GM23338 (cell line): ENCODE data around the gene RAB43. TPM values are rescaled to one million over a fixed set of nuclear protein-coding genes. Genes with fewer than 3 reads are reported as not detected.

ENCODE experiments used
- ATAC-seq: fragments of 200-7000 bp; cut with Tn5 transposase; 3 replicates; pipeline ENCODE4 v1.9.1; 2020
- DNase-seq: peaks from one replicate; pipeline ENCODE4 v3.0.0-alpha.2; 2015; ENCODE audit warnings: low spot score
- H2AFZ ChIP-seq: fragments of 200-600 bp; sonication (generic); 2 replicates; pipeline ENCODE4 v1.8.0; 2016; ENCODE audit warnings: antibody characterized with exemption, mild to moderate bottlenecking, moderate library complexity
- H3F3A ChIP-seq: fragments of 200-600 bp; sonication (generic); replicated peaks from 2 replicates; pipeline ENCODE4 v1.8.0; 2017; ENCODE audit warnings: antibody characterized with exemption, mixed run types, low read depth
- H3K27ac ChIP-seq: fragments of 200-600 bp; sonication (generic); 2 replicates; pipeline ENCODE4 v1.6.1; 2016; ENCODE audit warnings: low read depth
- H3K27me3 ChIP-seq: fragments of 200-600 bp; sonication (generic); 2 replicates; pipeline ENCODE4 v1.8.0; 2016; ENCODE audit warnings: mild to moderate bottlenecking, mixed run types, moderate library complexity; ENCODE audit not compliant: insufficient read depth
- H3K36me3 ChIP-seq: fragments of 200-600 bp; sonication (generic); 2 replicates; pipeline ENCODE4 v1.8.0; 2016; ENCODE audit warnings: mild to moderate bottlenecking; ENCODE audit not compliant: insufficient read depth
- H3K4me1 ChIP-seq: fragments of 200-600 bp; sonication (generic); 2 replicates; pipeline ENCODE4 v1.8.0; 2016; ENCODE audit warnings: mild to moderate bottlenecking, moderate library complexity; ENCODE audit not compliant: insufficient read depth
- H3K4me2 ChIP-seq: fragments of 200-600 bp; sonication (generic); 2 replicates; pipeline ENCODE4 v1.7.1; 2017; ENCODE audit warnings: mixed run types
- H3K4me3 ChIP-seq: fragments of 200-600 bp; sonication (generic); 2 replicates; pipeline ENCODE4 v1.6.1; 2016; ENCODE audit warnings: mixed run types
- H3K79me2 ChIP-seq: fragments of 200-600 bp; sonication (generic); replicated peaks from 2 replicates; pipeline ENCODE4 v1.8.0; 2017; ENCODE audit warnings: mild to moderate bottlenecking; ENCODE audit not compliant: insufficient read depth
- H3K9me2 ChIP-seq: fragments of 200-600 bp; sonication (generic); 2 replicates; pipeline ENCODE4 v1.8.0; 2017; ENCODE audit not compliant: insufficient read depth
- H4K20me1 ChIP-seq: fragments of 200-600 bp; sonication (generic); replicated peaks from 2 replicates; pipeline ENCODE4 v1.8.0; 2017; ENCODE audit warnings: mild to moderate bottlenecking; ENCODE audit not compliant: insufficient read depth
- H3K27ac Mint-ChIP-seq: 2 replicates; pipeline ENCODE4 v1.8.0; 2020; ENCODE audit warnings: inconsistent platforms, mild to moderate bottlenecking, moderate library complexity, mixed read lengths
- H3K27me3 Mint-ChIP-seq: 3 replicates; pipeline ENCODE4 v1.8.0; 2022; ENCODE audit warnings: low read depth, mild to moderate bottlenecking, moderate library complexity, mixed read lengths, inconsistent platforms; ENCODE audit not compliant: insufficient read depth, poor library complexity
- H3K36me3 Mint-ChIP-seq: 3 replicates; pipeline ENCODE4 v1.8.0; 2021; ENCODE audit warnings: low read depth, mild to moderate bottlenecking, inconsistent platforms, moderate library complexity, mixed read lengths
- H3K4me1 Mint-ChIP-seq: 3 replicates; pipeline ENCODE4 v1.8.0; 2020; ENCODE audit warnings: mild to moderate bottlenecking, inconsistent platforms, mixed read lengths
- H3K4me3 Mint-ChIP-seq: 3 replicates; pipeline ENCODE4 v1.8.0; 2021; ENCODE audit warnings: moderate library complexity, mild to moderate bottlenecking, inconsistent platforms, mixed read lengths
- H3K9me3 Mint-ChIP-seq: 3 replicates; pipeline ENCODE4 v1.8.0; 2020; ENCODE audit warnings: moderate library complexity, mild to moderate bottlenecking, inconsistent platforms, mixed read lengths
- CREB1 ChIP-seq: fragments of 250-450 bp; sonication (Bioruptor Pico); IDR thresholded peaks from 2 replicates; pipeline ENCODE4 v1.5.0; 2020; ENCODE audit warnings: low read depth, mild to moderate bottlenecking, moderate library complexity
- ETS1 ChIP-seq: IDR thresholded peaks from 2 replicates; pipeline ENCODE4 v1.6.1; 2016; ENCODE audit warnings: antibody characterized with exemption
- EZH2 ChIP-seq: fragments of 200-600 bp; sonication (generic); IDR thresholded peaks from one replicate; pipeline ENCODE4 v1.8.0; 2017; ENCODE audit warnings: antibody characterized with exemption, mild to moderate bottlenecking, low read depth; ENCODE audit not compliant: unreplicated experiment
- EZH2phosphoT487 ChIP-seq: fragments of 200-600 bp; sonication (generic); IDR thresholded peaks from one replicate; pipeline ENCODE4 v1.8.1; 2018; ENCODE audit warnings: antibody characterized with exemption; ENCODE audit not compliant: unreplicated experiment
- JUNB ChIP-seq: IDR thresholded peaks from one replicate; pipeline ENCODE4 v1.6.1; 2016; ENCODE audit warnings: antibody characterized with exemption; ENCODE audit not compliant: unreplicated experiment
- NANOG ChIP-seq: IDR thresholded peaks from 2 replicates; pipeline ENCODE4 v1.6.1; 2016; ENCODE audit warnings: antibody characterized with exemption, borderline replicate concordance
- POLR2AphosphoS5 ChIP-seq: IDR thresholded peaks from 2 replicates; pipeline ENCODE4 v1.6.1; 2016; ENCODE audit warnings: antibody characterized with exemption, low read depth
- REST ChIP-seq: IDR thresholded peaks from one replicate; pipeline ENCODE4 v1.6.1; 2018; ENCODE audit warnings: antibody characterized with exemption; ENCODE audit not compliant: unreplicated experiment
- STAT1 ChIP-seq: IDR thresholded peaks from one replicate; pipeline ENCODE4 v1.6.1; 2016; ENCODE audit warnings: antibody characterized with exemption; ENCODE audit not compliant: unreplicated experiment
- ZNF114 ChIP-seq: fragments of 250-450 bp; sonication (Bioruptor Pico); IDR thresholded peaks from 2 replicates; pipeline ENCODE4 v1.5.0; 2020; ENCODE audit warnings: mild to moderate bottlenecking, moderate library complexity
- polyA plus RNA-seq: library from polyadenylated mRNA; unstranded; fragments of >200 nt; fragmentation: Nextera tagmentation; extraction: Ambion mirVana; gene quantifications from 2 replicates; pipeline ENCODE4 v1.2.1, GENCODE V29; 2016
- total RNA-seq: library from RNA; depleted of rRNA; stranded (reverse); fragments of >200 nt; shearing (Covaris generic); gene quantifications from 2 replicates; pipeline ENCODE4 v1.2.3, GENCODE V29; 2014
- TF ChIP-seq, protein P1 (sequence below): fragments of 250-450 bp; sonication (Bioruptor Pico); IDR thresholded peaks from 2 replicates; pipeline ENCODE4 v1.5.0; 2020; ENCODE audit warnings: mild to moderate bottlenecking, moderate library complexity
- TF ChIP-seq, protein P2 (sequence below), 2 experiments: fragments of 200-600 bp in 1 of 2; sonication (generic) in 1 of 2; conservative IDR thresholded peaks; 2 replicates each; pipeline versions ENCODE4 v1.5.1 to v1.6.1; 2016 to 2017; ENCODE audit warnings: antibody characterized with exemption in 2 of 2, low read depth in 2 of 2, mild to moderate bottlenecking in 2 of 2, moderate library complexity in 1 of 2

The RAB43 gene
- total and polyA plus RNA-seq, 2 experiments from 2014 or later, result 5.7 to 37.0 TPM

DNA sequence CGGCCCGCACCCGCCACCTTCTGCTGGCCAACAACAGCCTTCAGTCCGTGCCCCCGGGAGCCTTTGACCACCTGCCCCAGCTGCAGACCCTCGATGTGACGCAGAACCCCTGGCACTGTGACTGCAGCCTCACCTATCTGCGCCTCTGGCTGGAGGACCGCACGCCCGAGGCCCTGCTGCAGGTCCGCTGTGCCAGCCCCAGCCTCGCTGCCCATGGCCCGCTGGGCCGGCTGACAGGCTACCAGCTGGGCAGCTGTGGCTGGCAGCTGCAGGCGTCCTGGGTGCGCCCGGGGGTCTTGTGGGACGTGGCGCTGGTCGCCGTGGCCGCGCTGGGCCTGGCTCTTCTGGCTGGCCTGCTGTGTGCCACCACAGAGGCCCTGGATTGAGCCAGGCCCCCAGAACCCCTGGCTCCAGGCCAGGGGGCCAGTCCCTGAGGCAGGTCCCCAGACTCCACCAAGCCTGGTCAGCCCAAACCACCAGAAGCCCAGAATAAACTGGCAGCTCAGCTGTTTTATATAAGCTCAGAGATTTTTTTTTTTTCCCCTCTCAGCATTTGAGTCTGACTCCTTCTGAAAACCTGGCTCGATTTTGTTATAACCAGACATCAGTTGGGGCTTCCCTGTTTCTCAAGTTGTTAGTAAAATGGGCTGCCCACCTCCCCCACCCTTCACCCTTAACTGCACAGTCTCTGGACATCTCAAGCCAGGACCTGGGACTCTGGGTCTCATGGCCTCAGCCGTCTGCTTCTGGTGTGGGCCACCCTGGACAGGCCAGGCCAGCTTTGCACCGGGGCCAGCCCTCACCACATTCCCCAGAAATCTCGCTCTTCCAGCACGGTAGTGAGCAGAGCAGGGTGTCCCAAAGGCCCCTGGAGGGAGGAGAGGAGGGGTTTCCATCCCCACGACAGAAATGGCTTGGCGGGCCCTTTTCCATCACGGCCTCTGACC lies 59.4 kb downstream of the RAB43 start:
- Mint-ChIP-seq H3K4me3 (no peak overlapping the region), H3K9me3 (no peaks in the 10 kb centered on the region), H3K27ac (no peak overlapping the region), H3K4me1 (peaks cover 5% of the 10 kb centered on the region), H3K36me3 (no peaks in the 10 kb centered on the region; the same call in 2 of the 3 replicates), H3K27me3 (peaks cover 13% of the 10 kb centered on the region)
- H3K4me3 ChIP-seq, result no peak overlapping the region
- no peaks in the 10 kb centered on the region for H3K4me1 ChIP-seq
- DNase-seq (no peak), ATAC-seq (no peak)
- no peak overlapping the region for H2AFZ ChIP-seq
- TF ChIP-seq ETS1 (no peak), NANOG (no peak), EZH2phosphoT487 (no peak), ZNF114 (CRISPR knock-in tag) (no peak), JUNB (no peak), POLR2AphosphoS5 (no peak), EZH2 (no peak), REST (no peak), CREB1 (no peak), STAT1 (no peak)
- TF ChIP-seq, protein P1, sequence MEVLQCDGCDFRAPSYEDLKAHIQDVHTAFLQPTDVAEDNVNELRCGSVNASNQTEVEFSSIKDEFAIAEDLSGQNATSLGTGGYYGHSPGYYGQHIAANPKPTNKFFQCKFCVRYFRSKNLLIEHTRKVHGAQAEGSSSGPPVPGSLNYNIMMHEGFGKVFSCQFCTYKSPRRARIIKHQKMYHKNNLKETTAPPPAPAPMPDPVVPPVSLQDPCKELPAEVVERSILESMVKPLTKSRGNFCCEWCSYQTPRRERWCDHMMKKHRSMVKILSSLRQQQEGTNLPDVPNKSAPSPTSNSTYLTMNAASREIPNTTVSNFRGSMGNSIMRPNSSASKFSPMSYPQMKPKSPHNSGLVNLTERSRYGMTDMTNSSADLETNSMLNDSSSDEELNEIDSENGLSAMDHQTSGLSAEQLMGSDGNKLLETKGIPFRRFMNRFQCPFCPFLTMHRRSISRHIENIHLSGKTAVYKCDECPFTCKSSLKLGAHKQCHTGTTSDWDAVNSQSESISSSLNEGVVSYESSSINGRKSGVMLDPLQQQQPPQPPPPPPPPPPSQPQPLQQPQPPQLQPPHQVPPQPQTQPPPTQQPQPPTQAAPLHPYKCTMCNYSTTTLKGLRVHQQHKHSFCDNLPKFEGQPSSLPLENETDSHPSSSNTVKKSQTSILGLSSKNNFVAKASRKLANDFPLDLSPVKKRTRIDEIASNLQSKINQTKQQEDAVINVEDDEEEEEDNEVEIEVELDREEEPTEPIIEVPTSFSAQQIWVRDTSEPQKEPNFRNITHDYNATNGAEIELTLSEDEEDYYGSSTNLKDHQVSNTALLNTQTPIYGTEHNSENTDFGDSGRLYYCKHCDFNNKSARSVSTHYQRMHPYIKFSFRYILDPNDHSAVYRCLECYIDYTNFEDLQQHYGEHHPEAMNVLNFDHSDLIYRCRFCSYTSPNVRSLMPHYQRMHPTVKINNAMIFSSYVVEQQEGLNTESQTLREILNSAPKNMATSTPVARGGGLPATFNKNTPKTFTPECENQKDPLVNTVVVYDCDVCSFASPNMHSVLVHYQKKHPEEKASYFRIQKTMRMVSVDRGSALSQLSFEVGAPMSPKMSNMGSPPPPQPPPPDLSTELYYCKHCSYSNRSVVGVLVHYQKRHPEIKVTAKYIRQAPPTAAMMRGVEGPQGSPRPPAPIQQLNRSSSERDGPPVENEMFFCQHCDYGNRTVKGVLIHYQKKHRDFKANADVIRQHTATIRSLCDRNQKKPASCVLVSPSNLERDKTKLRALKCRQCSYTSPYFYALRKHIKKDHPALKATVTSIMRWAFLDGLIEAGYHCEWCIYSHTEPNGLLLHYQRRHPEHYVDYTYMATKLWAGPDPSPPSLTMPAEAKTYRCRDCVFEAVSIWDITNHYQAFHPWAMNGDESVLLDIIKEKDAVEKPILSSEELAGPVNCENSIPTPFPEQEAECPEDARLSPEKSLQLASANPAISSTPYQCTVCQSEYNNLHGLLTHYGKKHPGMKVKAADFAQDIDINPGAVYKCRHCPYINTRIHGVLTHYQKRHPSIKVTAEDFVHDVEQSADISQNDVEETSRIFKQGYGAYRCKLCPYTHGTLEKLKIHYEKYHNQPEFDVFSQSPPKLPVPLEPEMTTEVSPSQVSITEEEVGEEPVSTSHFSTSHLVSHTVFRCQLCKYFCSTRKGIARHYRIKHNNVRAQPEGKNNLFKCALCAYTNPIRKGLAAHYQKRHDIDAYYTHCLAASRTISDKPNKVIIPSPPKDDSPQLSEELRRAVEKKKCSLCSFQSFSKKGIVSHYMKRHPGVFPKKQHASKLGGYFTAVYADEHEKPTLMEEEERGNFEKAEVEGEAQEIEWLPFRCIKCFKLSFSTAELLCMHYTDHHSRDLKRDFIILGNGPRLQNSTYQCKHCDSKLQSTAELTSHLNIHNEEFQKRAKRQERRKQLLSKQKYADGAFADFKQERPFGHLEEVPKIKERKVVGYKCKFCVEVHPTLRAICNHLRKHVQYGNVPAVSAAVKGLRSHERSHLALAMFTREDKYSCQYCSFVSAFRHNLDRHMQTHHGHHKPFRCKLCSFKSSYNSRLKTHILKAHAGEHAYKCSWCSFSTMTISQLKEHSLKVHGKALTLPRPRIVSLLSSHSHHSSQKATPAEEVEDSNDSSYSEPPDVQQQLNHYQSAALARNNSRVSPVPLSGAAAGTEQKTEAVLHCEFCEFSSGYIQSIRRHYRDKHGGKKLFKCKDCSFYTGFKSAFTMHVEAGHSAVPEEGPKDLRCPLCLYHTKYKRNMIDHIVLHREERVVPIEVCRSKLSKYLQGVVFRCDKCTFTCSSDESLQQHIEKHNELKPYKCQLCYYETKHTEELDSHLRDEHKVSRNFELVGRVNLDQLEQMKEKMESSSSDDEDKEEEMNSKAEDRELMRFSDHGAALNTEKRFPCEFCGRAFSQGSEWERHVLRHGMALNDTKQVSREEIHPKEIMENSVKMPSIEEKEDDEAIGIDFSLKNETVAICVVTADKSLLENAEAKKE (CRISPR knock-in tag), result no peak
- TF ChIP-seq, protein P2, sequence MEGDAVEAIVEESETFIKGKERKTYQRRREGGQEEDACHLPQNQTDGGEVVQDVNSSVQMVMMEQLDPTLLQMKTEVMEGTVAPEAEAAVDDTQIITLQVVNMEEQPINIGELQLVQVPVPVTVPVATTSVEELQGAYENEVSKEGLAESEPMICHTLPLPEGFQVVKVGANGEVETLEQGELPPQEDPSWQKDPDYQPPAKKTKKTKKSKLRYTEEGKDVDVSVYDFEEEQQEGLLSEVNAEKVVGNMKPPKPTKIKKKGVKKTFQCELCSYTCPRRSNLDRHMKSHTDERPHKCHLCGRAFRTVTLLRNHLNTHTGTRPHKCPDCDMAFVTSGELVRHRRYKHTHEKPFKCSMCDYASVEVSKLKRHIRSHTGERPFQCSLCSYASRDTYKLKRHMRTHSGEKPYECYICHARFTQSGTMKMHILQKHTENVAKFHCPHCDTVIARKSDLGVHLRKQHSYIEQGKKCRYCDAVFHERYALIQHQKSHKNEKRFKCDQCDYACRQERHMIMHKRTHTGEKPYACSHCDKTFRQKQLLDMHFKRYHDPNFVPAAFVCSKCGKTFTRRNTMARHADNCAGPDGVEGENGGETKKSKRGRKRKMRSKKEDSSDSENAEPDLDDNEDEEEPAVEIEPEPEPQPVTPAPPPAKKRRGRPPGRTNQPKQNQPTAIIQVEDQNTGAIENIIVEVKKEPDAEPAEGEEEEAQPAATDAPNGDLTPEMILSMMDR (conservative IDR thresholded peaks at IDR 0.05; ENCODE audit: low read depth in 2 of 2), result no peak
- no peaks in the 10 kb centered on the region for H3K36me3 ChIP-seq
- H4K20me1 ChIP-seq, result no peaks in the 10 kb centered on the region
- no peak overlapping the region for H3K27ac ChIP-seq
- no peaks in the 10 kb centered on the region for H3K9me2 ChIP-seq
- no peaks in the 10 kb centered on the region for H3F3A ChIP-seq
- H3K79me2 ChIP-seq, result no peaks in the 10 kb centered on the region
- no peak overlapping the region for H3K4me2 ChIP-seq
- peaks cover under 1% of the 10 kb centered on the region; the same call in 1 of the 2 replicates for H3K27me3 ChIP-seq
